Measurements from ENCODE around the gene SCFD2. TPM values are rescaled to one million over a fixed set of nuclear protein-coding genes. Genes with fewer than 3 reads are reported as not detected.

Gene SCFD2
- total RNA-seq, 4 donors from 2014 or later: 13.1 to 27.4 (median 19.8) TPM

DNA sequence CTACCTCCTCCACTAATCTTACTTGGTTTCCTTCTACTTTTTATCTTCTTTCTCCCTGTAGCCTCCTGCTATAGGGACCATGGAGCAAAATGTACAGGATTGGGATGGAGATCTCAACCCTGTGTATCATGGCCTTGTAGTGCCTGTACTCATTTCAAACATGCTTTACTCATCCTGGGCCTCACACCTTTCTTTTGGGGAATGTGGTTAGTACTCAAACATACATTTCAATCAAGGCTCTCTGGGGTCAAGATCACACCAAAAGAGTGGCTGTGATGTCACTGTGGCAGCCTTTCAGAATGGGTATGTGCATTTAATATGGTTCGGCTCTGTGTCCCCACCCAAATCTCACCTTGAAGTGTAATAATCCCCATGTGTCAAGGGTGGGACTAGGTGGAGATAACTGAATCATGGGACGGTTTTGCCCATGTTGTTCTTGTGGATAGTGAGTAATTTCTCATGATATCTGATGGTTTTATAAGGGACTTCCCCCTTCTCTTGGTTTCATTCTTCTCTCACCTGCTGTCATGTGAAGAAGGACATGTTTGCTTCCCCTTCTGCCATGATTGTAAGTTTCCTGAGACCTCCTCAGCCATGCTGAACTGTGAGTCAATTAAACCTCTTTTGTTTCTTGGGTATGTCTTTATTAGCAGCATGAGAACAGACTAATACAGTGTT, 298.6 kb downstream of the SCFD2 start:
- TF ChIP-seq, protein P1, sequence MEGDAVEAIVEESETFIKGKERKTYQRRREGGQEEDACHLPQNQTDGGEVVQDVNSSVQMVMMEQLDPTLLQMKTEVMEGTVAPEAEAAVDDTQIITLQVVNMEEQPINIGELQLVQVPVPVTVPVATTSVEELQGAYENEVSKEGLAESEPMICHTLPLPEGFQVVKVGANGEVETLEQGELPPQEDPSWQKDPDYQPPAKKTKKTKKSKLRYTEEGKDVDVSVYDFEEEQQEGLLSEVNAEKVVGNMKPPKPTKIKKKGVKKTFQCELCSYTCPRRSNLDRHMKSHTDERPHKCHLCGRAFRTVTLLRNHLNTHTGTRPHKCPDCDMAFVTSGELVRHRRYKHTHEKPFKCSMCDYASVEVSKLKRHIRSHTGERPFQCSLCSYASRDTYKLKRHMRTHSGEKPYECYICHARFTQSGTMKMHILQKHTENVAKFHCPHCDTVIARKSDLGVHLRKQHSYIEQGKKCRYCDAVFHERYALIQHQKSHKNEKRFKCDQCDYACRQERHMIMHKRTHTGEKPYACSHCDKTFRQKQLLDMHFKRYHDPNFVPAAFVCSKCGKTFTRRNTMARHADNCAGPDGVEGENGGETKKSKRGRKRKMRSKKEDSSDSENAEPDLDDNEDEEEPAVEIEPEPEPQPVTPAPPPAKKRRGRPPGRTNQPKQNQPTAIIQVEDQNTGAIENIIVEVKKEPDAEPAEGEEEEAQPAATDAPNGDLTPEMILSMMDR (IDR thresholded peaks at IDR 0.05; ENCODE audit: low read depth): no peak

DNA sequence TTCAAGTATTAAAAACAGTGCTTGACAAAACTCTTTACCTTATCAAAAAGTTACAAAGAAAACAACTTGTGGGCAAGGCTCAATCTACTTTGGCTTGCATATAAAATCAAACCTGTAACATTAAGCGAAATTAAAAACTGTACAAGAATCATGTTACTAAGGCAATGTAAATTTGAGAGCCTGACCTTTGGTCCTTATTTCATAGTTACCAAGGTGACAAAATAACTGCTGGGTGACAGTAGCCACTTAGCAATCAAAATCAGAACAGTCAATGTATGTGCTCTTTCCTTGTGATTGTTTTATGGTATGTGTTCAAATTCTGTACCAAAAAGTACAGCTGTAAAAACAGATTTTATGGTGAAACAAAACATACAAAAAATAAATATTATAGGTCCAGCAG, 299.7 kb downstream of the SCFD2 start:
- TF ChIP-seq, protein P1 (IDR thresholded peaks at IDR 0.05; ENCODE audit: low read depth): no peak

DNA sequence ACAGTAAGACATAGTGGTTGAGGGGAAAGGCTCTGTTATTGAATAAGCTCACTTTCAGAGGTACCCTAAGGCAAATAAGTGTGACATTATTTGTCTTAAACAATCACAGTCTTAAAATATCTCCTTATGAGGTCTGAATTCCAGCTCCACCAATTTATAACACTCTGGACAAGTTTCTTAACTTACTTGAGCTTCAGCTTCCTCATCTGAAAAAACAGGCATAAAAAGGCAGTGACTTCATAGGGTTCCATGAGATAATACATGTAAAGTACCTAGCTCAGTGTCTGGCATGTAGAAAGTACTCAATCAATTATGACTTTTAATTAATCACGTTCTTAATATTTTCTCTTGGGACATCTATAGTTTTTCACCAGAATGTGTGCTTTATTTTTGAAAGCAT, 301.3 kb downstream of the SCFD2 start:
- TF ChIP-seq, protein P1 (IDR thresholded peaks at IDR 0.05; ENCODE audit: low read depth): no peak

DNA sequence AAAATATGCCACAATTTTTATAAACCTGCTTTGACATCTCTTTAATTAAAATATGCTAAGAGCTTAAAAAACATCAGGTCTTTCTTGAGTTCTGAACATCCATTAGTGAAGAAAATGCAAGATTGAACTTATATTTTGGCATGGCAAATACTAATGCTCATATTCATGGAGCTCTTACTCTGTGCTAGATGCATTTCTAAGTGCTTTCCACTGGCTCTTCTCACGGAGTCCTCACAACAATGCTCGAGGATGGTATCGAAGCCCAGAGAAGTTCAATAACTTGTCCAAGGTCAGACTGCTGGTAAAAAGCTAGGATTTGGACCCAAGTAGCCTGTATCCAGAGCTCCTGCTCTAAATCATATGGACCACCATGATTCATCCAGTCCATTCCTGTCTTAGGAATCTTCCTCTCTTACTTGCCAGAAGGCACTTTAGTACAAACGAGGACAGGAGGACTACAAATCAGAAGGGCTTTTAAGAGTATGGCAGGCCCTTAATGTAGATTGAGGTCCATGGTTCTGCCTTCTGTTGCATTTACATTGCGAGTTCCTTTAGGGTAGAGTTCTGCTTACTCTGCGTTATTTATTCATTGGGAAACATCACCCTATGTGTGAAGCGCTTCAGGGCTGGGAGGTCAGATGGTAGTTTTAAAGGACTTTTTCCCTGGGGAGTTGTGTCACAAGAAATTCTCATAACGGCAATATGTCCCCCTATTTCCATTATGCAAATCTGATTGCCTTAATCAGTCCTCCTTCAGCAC, 304.6 kb downstream of the SCFD2 start:
- TF ChIP-seq, protein P1 (IDR thresholded peaks at IDR 0.05; ENCODE audit: low read depth): no peak

DNA sequence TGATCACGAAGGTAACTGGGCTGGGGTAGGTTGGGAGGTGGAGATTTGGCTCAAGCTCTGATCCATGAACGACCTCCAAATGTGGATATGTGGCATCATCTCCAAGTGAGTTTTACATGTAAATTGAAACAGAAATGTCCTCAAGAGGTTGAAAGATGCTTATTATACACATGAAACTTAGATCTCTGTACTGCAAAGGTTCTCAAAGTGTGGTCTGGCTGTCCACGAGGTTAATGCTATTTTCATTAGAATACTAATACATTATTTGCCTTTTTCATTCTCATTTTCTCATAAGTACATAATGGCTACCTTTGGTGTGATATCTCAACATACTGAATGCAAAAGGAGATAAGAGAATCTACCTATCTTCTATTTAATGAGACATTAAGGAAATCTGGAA, 305.6 kb downstream of the SCFD2 start:
- TF ChIP-seq, protein P1 (IDR thresholded peaks at IDR 0.05; ENCODE audit: low read depth): no peak

DNA sequence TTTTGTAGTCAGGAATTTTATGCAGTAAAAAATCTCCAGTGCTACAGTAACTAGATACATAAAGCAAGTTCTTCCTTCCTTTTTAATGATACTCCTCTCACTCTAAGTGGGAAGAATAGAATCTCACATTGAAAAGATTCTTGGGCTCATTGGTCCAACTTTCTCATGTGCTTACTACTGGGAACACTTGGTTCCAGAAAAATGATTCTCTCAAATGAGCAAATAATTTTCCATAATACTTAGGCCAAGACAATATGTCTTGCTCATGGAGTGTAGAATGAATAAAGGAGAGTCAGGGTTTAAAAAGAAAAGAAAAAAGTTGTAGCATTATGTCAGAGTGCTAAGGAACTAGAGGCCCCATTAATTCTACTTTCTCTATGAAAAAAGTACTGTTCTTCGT, 306.0 kb downstream of the SCFD2 start:
- TF ChIP-seq, protein P1 (IDR thresholded peaks at IDR 0.05; ENCODE audit: low read depth): no peak

DNA sequence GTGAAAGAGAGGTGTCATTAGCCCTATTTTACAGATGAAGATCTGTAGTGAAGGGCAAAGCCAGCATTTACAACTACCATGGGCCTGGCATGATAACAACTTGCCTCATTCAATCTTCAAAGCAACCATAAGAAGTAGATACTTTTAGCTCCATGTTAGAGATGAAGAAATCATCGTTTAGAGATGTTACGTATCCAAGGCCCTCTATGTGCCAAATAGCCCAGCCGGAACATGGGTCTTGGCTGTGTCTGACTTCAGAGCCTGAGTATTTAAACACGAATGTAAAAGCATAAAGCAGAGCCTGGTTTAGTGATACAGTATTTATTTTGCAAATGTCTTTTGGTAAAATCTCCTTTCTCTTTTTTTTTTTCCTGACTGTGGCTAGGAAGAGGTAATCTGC, 306.6 kb downstream of the SCFD2 start:
- TF ChIP-seq, protein P1 (IDR thresholded peaks at IDR 0.05; ENCODE audit: low read depth): no peak

All from subcutaneous adipose tissue (tissue), 4 donors.